Fibroblast of gingiva (primary cell): ENCODE measurements around the gene TRMT2A.

Source experiments
- DNase-seq: peaks from one replicate; pipeline ENCODE4 v3.0.0-alpha.2; 2011; ENCODE audit warnings: low read depth

The TRMT2A gene

GRCh38 chr22:20135265-20135664, 18.2 kb upstream of the TRMT2A start:
- no peak for DNase-seq

- DNase-seq: no peak
Observed at GRCh38 chr22:20133930-20134549, 17.0 kb upstream of the TRMT2A start.

- no peak for DNase-seq
Observed at GRCh38 chr22:20132686-20133246, 15.7 kb upstream of the TRMT2A start.

- DNase-seq: peak; percentile 36
Observed at GRCh38 chr22:20131859-20132685, 15.0 kb upstream of the TRMT2A start.

GRCh38 chr22:20131597-20131858, 14.5 kb upstream of the TRMT2A start, which contains the start of gene ZDHHC8:
Gene ZDHHC8 (plus strand): TSS chr22:20131804. CDS start chr22:20131948, 144 bp downstream.
- peak; percentile 20 for DNase-seq

GRCh38 chr22:20130731-20131596, 13.9 kb upstream of the TRMT2A start:
- DNase-seq: peak; percentile 76

GRCh38 chr22:20130319-20130718, 13.3 kb upstream of the TRMT2A start:
- no peak for DNase-seq

GRCh38 chr22:20129747-20130014, 12.7 kb upstream of the TRMT2A start:
- DNase-seq: no peak

GRCh38 chr22:20128902-20129746, 12.1 kb upstream of the TRMT2A start:
- peak; percentile 18 for DNase-seq

GRCh38 chr22:20128619-20128901, 11.5 kb upstream of the TRMT2A start:
- no peak for DNase-seq

- DNase-seq: no peak
Observed at GRCh38 chr22:20127869-20128618, 11.0 kb upstream of the TRMT2A start.

- DNase-seq: no peak
Observed at GRCh38 chr22:20127318-20127868, 10.4 kb upstream of the TRMT2A start.

GRCh38 chr22:20126284-20127029, 9.4 kb upstream of the TRMT2A start:
- DNase-seq: no peak

- no peak for DNase-seq
Observed at GRCh38 chr22:20125201-20126174, 8.5 kb upstream of the TRMT2A start.

- no peak for DNase-seq
Observed at GRCh38 chr22:20124083-20124787, 7.2 kb upstream of the TRMT2A start.

GRCh38 chr22:20123366-20124082, 6.5 kb upstream of the TRMT2A start:
- DNase-seq: no peak

- no peak for DNase-seq
Observed at GRCh38 chr22:20121856-20122415, 4.9 kb upstream of the TRMT2A start.
